HepG2 (cell line): ENCODE measurements around the gene FLT3LG. TPM values are rescaled to one million over a fixed set of nuclear protein-coding genes. Genes with fewer than 3 reads are reported as not detected.

Source experiments
- ELF4 ChIP-seq: sonication (generic); formaldehyde crosslinking; IDR thresholded peaks from 2 replicates; pipeline ENCODE4 v1.5.0; 2020; ENCODE audit warnings: missing genetic modification reagents, mild to moderate bottlenecking, moderate library complexity, borderline replicate concordance
- EZH2 ChIP-seq: conservative IDR thresholded peaks from 2 replicates; pipeline ENCODE4 v1.6.1; 2012; ENCODE audit warnings: mild to moderate bottlenecking, low read depth, low read length, moderate library complexity
- FOXC1 ChIP-seq: sonication (generic); formaldehyde crosslinking; IDR thresholded peaks from 2 replicates; pipeline ENCODE4 v1.8.0; 2022; ENCODE audit warnings: mild to moderate bottlenecking, missing genetic modification reagents, borderline replicate concordance
- HNF1A ChIP-seq, 2 experiments: sonication (generic) in 1 of 2; formaldehyde crosslinking in 1 of 2; IDR thresholded peaks; 2 replicates each; pipeline versions ENCODE4 v1.4.0 to v1.6.1; 2016 to 2020; ENCODE audit warnings: borderline replicate concordance in 1 of 2, low read depth in 1 of 2, mild to moderate bottlenecking in 1 of 2, missing genetic modification reagents in 1 of 2
- JUN ChIP-seq: sonication (generic); formaldehyde crosslinking; IDR thresholded peaks from 2 replicates; pipeline ENCODE4 v1.4.0; 2020; ENCODE audit warnings: mild to moderate bottlenecking, missing genetic modification reagents
- KIAA2018 ChIP-seq: sonication (generic); formaldehyde crosslinking; IDR thresholded peaks from 2 replicates; pipeline ENCODE4 v1.5.0; 2020; ENCODE audit warnings: mild to moderate bottlenecking, missing genetic modification reagents, borderline replicate concordance
- MAFG ChIP-seq: sonication (generic); formaldehyde crosslinking; IDR thresholded peaks from 2 replicates; pipeline ENCODE4 v1.5.1; 2020; ENCODE audit warnings: mild to moderate bottlenecking, missing genetic modification reagents
- NFIC ChIP-seq: IDR thresholded peaks from 2 replicates; pipeline ENCODE4 v1.6.1; 2012; ENCODE audit warnings: mild to moderate bottlenecking, low read length, inconsistent platforms
- POLR2AphosphoS2 ChIP-seq: IDR thresholded peaks from 2 replicates; pipeline ENCODE4 v1.6.1; 2011; ENCODE audit warnings: low read depth, low read length, improper control_type of control experiment
- RARG ChIP-seq: sonication (generic); formaldehyde crosslinking; IDR thresholded peaks from 2 replicates; pipeline ENCODE4 v1.4.0; 2020; ENCODE audit warnings: low read depth, mild to moderate bottlenecking, missing genetic modification reagents
- SALL1 ChIP-seq: sonication (generic); formaldehyde crosslinking; IDR thresholded peaks from 2 replicates; pipeline ENCODE4 v1.8.0; 2022; ENCODE audit warnings: mild to moderate bottlenecking, missing genetic modification reagents
- TAF15 ChIP-seq: fragments of 200-400 bp; formaldehyde crosslinking; IDR thresholded peaks from one replicate; pipeline ENCODE4 v1.6.1; 2018; ENCODE audit warnings: mild to moderate bottlenecking, low read depth, low read length; ENCODE audit not compliant: poor library complexity, severe bottlenecking
- TBX3 ChIP-seq: fragments of 450-650 bp; IDR thresholded peaks from 2 replicates; pipeline ENCODE4 v1.6.1; 2017; ENCODE audit warnings: antibody characterized with exemption, mild to moderate bottlenecking, inconsistent platforms, borderline replicate concordance
- ZNF124 ChIP-seq: sonication (generic); formaldehyde crosslinking; IDR thresholded peaks from 2 replicates; pipeline ENCODE4 v1.4.0; 2020; ENCODE audit warnings: missing genetic modification reagents
- polyA plus RNA-seq, 8 experiments: library from polyadenylated mRNA; depleted of rRNA in 3 of 8; stranded (reverse) in 7 of 8; unstranded in 1 of 8; fragments of >200 nt; fragmentation: Illumina TruSeq in 4 of 8; extraction: Trizol in 4 of 8; gene quantifications; 2 replicates each; pipeline versions ENCODE4 v1.2.1 to v1.2.3, GENCODE V29; 2011 to 2016; ENCODE audit warnings: low read depth in 4 of 8, missing spikeins in 1 of 8, mixed read lengths in 1 of 8; ENCODE audit not compliant: insufficient read depth in 1 of 8
- total RNA-seq, 5 experiments: library from RNA; depleted of rRNA; stranded (reverse); fragments of >200 nt; fragmentation: Illumina TruSeq; extraction: Trizol; gene quantifications; 2 replicates each; pipeline ENCODE4 v1.2.3, GENCODE V29; 2016; ENCODE audit warnings: low read depth in 1 of 5

Gene FLT3LG
- total and polyA plus RNA-seq, 2 of the 13 experiments (the other 11 are each of a cell fraction or from before 2014, with no cell fraction given): 1.5 to 2.6 TPM

GRCh38 chr19:49487277-49488045 is 13.4 kb downstream of the FLT3LG start, which contains the start of gene RPL13A (continued):
- TF ChIP-seq EZH2 (no peak), ZNF124 (CRISPR knock-in tag) (no peak), POLR2AphosphoS2 (peak; percentile 96), RARG (CRISPR knock-in tag) (no peak), TAF15 (no peak), ELF4 (CRISPR knock-in tag) (peak; percentile 75; the same call in 1 of the 2 replicates), KIAA2018 (CRISPR knock-in tag) (0 out of 2 replicates have a peak, but pooled peaks have one; percentile 38), NFIC (peak; percentile 31; the same call in 1 of the 2 replicates), JUN (CRISPR knock-in tag) (no peak), FOXC1 (CRISPR knock-in tag) (peak; percentile 52; the same call in 1 of the 2 replicates), TBX3 (peak; percentile 28; the same call in 1 of the 2 replicates), SALL1 (CRISPR knock-in tag) (peak; percentile 86), MAFG (CRISPR knock-in tag) (no peak), HNF1A (IDR thresholded peaks at IDR 0.05; ENCODE audit: low read depth) (0 out of 2 replicates have a peak, but pooled peaks have one; percentile 44), HNF1A (CRISPR knock-in tag; IDR thresholded peaks at IDR 0.05; ENCODE audit: borderline replicate concordance) (peak; percentile 46; the same call in 1 of the 2 replicates)
